Muscle layer of duodenum (tissue), 2 donors: ENCODE results near the gene ARL14.
A peak's percentile ranks its signal among the peaks of the same experiment; 100 is the strongest.

Experiments used
- H3K27ac ChIP-seq: one replicate; pipeline ENCODE4 v1.7.0; 2013; ENCODE audit warnings: mild to moderate bottlenecking, low read length
- H3K27me3 ChIP-seq: one replicate; pipeline ENCODE4 v1.7.0; 2013; ENCODE audit warnings: low read depth, mild to moderate bottlenecking, control low read depth, low read length
- H3K36me3 ChIP-seq, 2 donors: one replicate each; pipeline ENCODE4 v1.7.0; 2013; ENCODE audit warnings: low read length in 2 of 2, control low read depth in 1 of 2, mild to moderate bottlenecking in 1 of 2; ENCODE audit not compliant: insufficient read depth in 2 of 2, control insufficient read depth in 1 of 2
- H3K4me1 ChIP-seq, 2 donors: one replicate each; pipeline ENCODE4 v1.7.0; 2013; ENCODE audit warnings: low read length in 2 of 2, mild to moderate bottlenecking in 2 of 2, control low read depth in 1 of 2, moderate library complexity in 1 of 2; ENCODE audit not compliant: insufficient read depth in 2 of 2, control insufficient read depth in 1 of 2
- H3K4me3 ChIP-seq, 2 donors: one replicate each; pipeline ENCODE4 v1.7.0; 2013; ENCODE audit warnings: low read length in 2 of 2, low read depth in 1 of 2, mild to moderate bottlenecking in 1 of 2
- H3K9me3 ChIP-seq, 2 donors: one replicate each; pipeline ENCODE4 v1.7.0; 2013; ENCODE audit warnings: low read length in 2 of 2, control low read depth in 1 of 2, mild to moderate bottlenecking in 1 of 2; ENCODE audit not compliant: control insufficient read depth in 1 of 2
- donor health status: healthy.

ARL14 gene

DNA sequence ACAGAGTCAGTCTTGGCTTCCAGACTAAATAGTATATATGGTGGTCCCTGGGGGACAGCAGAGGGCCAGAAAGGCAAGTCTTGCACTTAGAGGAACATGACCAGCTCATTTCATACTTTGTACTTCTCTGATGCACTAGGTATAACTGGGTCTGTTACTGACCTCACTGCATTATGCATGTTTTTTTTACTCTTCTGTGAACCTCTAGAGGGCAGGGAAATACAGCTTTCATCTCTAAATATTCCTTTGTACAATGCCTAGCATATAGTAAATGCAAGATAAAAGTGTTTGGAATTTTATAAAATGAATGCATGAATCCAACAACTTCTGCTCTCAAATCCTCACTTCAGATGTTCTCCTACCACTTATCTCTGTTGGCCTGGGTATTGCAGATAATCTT, 23.4 kb upstream of the ARL14 start:
- Histone ChIP-seq H3K4me3 (no peak overlapping the region), H3K36me3 (no peaks in the 10 kb centered on the region), H3K9me3 (no peaks in the 10 kb centered on the region), H3K4me1 (no peaks in the 10 kb centered on the region), H3K27ac (no peak overlapping the region), H3K27me3 (no peaks in the 10 kb centered on the region)

DNA sequence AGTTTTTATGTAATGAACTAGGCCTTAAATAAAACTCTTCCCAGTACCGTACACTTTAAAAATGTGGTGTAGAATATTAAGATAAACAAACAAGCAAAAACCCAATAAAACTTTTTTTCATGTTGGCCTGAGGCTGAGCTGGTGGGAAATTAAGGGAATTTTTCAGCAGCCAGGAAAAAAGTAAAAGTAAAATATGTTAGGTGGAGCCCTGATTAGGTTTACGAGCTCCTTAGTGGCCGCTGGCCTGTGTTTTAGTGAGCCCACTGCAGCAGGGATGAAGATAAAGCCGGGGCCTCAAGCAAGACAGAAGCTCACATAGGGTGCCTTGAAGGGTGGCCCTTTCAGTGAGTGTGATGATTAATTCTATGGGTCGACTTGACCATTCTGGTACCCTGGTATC, 16.1 kb upstream of the ARL14 start:
- no peak overlapping the region for H3K4me3 ChIP-seq
- H3K27ac ChIP-seq: no peak overlapping the region
- H3K27me3 ChIP-seq: no peaks in the 10 kb centered on the region
- no peaks in the 10 kb centered on the region for H3K9me3 ChIP-seq
- no peaks in the 10 kb centered on the region for H3K36me3 ChIP-seq
- H3K4me1 ChIP-seq: no peaks in the 10 kb centered on the region

DNA sequence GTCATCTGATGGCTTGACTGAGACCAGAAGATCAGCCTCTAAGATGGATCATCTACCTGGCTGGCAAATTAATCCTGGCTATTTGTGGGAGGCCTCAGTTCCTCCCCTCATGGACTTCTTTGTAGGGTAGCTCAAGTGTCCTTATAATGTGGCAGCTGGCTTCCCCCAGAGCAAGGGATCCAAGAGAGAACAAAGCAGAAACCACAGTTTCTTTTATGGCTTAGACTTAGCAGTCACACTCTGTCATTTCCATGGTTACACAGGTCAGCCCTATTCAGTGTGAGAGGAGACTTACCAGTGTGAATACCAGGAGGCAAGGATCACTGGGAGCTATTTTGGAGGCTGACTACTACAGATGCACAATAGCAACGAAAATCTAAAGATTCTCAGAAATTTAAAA, 15.3 kb upstream of the ARL14 start:
- H3K4me1 ChIP-seq: no peaks in the 10 kb centered on the region
- no peak overlapping the region for H3K27ac ChIP-seq
- H3K36me3 ChIP-seq: no peaks in the 10 kb centered on the region
- no peaks in the 10 kb centered on the region for H3K9me3 ChIP-seq
- H3K4me3 ChIP-seq: no peak overlapping the region
- no peaks in the 10 kb centered on the region for H3K27me3 ChIP-seq

DNA sequence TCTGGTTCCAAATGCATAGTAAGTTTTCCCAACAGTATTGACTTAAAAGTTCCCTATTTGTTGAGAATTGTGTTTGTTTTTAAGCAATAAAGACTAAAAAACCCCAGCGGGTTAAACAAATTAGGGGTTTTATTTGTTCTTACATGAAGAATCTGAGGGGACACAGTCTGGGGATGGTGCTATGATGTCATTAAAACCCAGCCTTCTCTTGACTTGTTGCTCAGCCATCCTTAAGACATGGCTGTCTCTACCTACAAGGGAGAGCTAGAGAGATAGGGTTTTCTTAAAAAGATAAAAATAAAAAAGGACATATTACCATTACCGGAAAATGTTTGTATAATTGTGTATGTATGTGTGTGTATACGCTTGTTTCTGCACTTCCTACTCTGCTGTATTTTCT, 11.7 kb upstream of the ARL14 start:
- no peak overlapping the region for H3K27ac ChIP-seq
- no peaks in the 10 kb centered on the region for H3K9me3 ChIP-seq
- H3K4me3 ChIP-seq: no peak overlapping the region
- no peaks in the 10 kb centered on the region for H3K36me3 ChIP-seq
- H3K4me1 ChIP-seq: no peaks in the 10 kb centered on the region
- no peaks in the 10 kb centered on the region for H3K27me3 ChIP-seq

DNA sequence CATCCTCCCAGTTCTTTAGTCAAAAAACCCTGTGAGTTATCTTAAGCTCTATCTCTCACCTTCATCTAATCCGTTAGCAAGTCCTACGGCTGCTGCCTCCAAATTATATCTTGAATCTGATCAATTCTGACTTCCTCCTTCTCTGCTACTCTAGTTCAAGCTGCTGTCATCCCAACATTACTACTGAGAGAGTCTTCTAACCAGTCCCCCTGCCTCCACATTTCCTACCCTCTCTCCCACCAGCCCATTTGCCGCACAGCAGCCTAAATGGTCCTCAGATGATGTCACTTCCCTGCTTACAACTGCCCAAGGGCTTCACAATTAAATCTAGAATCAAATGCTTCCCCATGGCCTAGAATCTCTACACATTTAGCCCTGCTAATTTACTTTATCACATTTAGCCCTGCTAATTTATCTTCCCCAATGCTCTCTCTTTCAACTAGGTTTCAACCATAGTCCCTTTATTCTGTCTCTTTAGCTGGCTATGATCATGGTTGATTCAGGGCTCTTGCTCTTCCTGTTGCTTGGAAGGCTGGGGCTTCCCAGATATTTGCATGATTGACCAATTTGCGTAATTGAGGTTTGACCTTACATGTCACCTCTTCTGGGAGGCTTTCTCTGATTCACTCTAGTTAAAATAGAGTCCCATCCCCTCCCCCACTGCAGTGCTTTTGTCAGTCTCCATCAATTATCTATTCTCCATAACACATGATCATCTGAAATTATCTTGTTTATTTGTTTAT, 11.0 kb upstream of the ARL14 start:
- H3K36me3 ChIP-seq: no peaks in the 10 kb centered on the region
- H3K27me3 ChIP-seq: no peaks in the 10 kb centered on the region
- H3K4me1 ChIP-seq: no peaks in the 10 kb centered on the region
- H3K9me3 ChIP-seq: no peaks in the 10 kb centered on the region
- no peak overlapping the region for H3K27ac ChIP-seq
- H3K4me3 ChIP-seq: no peak overlapping the region

DNA sequence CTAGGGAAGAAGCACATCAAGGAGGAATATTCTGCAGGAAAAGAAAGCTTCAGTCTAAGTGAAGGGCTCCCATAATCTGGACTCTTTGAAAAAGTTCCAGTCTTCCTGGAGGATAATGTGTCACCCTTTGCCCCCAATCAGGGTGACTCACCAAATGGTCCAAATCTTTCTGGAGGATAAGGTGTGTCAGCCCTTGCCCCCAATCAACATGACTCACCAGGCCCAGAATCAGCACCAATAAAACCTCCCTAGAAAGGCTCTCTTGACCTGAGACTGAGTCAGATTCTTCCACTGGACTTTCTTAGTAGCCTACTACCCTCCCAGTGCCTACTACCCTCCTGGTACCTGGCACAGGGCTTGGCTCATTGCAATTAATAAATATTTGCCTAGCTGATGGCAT, 9.5 kb upstream of the ARL14 start:
- H3K36me3 ChIP-seq: no peaks in the 10 kb centered on the region
- no peaks in the 10 kb centered on the region for H3K27me3 ChIP-seq
- no peak overlapping the region for H3K4me3 ChIP-seq
- H3K4me1 ChIP-seq: no peaks in the 10 kb centered on the region
- no peaks in the 10 kb centered on the region for H3K9me3 ChIP-seq
- H3K27ac ChIP-seq: no peak overlapping the region

DNA sequence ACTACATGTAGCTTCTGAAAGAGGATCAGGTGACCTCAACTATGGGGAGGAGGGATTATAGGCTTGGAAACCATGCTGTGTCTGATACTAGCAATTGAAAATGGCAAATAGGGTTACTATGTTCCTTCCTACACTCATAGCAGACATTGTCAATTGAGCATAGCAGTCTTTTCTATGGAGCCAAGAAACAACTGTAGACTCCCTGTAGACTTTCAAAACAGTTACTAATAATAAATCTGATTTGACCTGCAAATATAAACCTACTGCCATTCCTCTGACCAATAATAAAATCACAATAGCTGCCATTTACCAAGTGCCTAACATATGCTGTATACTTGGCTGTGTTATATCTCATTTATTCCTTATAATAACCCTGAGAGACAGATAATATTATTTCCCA, 8.5 kb upstream of the ARL14 start:
- Histone ChIP-seq H3K4me1 (no peaks in the 10 kb centered on the region), H3K27ac (no peak overlapping the region), H3K9me3 (no peaks in the 10 kb centered on the region), H3K36me3 (no peaks in the 10 kb centered on the region), H3K27me3 (no peaks in the 10 kb centered on the region), H3K4me3 (no peak overlapping the region)

DNA sequence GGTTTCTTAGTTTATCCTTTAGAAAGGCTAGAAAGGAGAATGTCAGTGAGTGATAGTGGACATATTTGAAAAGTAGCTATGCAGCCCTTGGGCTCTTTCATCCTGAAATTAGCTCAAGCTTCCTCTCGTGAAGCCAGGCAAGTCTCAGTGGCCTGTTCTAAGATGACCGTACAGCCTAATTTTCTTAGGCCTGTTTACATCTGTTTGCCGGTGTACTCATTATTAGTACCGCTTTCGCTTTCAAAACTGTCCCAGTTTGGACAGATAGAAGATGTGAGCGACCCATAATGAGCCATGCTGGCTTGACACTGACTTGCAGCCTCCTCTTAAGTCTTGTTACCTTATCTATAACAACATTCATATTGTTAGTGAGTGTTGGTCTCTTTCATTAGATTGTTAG, 5.7 kb upstream of the ARL14 start:
- H3K4me3 ChIP-seq: no peak overlapping the region
- H3K27ac ChIP-seq: no peak overlapping the region
- no peaks in the 10 kb centered on the region for H3K27me3 ChIP-seq
- no peaks in the 10 kb centered on the region for H3K4me1 ChIP-seq
- no peaks in the 10 kb centered on the region for H3K9me3 ChIP-seq
- H3K36me3 ChIP-seq: no peaks in the 10 kb centered on the region

DNA sequence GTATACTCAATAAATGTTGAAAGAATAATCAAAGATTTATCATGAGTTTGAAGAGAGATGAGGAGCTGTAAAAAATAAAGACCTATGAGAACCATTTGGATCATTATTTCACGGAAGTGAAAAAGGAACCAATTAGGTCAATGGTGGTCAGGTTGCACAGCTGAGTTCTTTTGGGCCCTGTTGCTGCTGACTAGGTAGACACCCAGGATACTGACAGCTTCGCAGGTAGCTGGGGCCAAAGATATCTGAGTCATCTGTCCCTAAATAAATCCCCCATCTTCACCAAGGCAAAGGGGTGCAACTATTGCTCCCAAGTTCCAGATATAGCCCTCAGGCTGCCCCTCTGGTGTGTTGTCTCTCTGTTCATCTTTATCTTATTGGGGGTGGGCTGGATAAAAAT, 5.0 kb upstream of the ARL14 start:
- H3K27ac ChIP-seq: no peak overlapping the region
- no peaks in the 10 kb centered on the region for H3K36me3 ChIP-seq
- no peaks in the 10 kb centered on the region for H3K27me3 ChIP-seq
- H3K4me3 ChIP-seq: no peak overlapping the region
- no peaks in the 10 kb centered on the region for H3K9me3 ChIP-seq
- no peaks in the 10 kb centered on the region for H3K4me1 ChIP-seq

DNA sequence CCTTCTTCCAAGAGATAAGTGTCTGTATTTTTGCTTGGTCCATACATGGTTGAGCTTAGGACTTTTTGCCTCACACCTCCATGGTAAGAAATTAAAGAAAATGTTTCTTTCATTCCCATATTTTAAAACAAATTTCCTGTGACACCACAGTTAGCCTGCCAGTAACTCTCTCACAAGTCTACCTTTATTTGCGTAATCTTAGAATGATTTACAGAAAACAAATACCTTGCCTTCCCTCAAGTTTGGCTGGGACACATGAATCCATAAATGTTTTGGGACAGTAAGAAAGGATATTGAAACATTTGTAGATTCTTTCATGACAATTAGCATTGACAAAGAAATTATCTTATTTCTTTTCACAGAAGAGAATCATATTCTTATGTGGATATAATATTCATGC, 3.8 kb upstream of the ARL14 start:
- H3K4me3 ChIP-seq: no peak overlapping the region
- H3K4me1 ChIP-seq: no peaks in the 10 kb centered on the region
- no peaks in the 10 kb centered on the region for H3K9me3 ChIP-seq
- no peaks in the 10 kb centered on the region for H3K27me3 ChIP-seq
- H3K36me3 ChIP-seq: no peaks in the 10 kb centered on the region
- no peak overlapping the region for H3K27ac ChIP-seq

DNA sequence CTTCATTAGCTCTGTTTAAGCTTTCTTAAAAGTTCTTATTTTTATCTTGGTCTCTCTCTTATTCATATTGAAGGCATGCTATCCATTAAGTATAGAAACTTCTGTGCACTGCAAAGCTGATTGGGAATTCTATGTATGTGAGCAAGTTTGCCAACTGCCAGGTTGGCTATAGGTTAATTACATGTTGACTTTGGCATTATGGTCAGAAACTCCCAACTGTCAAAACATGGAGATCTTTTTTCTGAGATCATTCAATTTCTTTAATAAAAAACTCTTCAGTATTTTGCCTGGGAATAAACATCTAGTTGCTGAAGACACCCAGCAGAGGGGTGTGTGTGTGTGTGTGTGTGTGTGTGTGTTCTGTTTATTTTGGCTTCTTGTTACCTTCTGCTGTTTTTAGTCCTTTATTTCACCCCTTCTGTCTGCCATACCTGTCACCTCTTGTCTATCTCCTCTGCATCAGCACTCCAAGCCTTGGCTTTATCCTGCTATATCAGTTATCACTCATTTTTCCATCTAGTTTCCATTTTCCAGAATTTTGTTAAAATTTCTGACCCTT, 1.3 kb upstream of the ARL14 start:
- H3K27ac ChIP-seq: no peak overlapping the region
- H3K9me3 ChIP-seq: no peaks in the 10 kb centered on the region
- H3K4me1 ChIP-seq: no peaks in the 10 kb centered on the region
- H3K27me3 ChIP-seq: no peaks in the 10 kb centered on the region
- no peaks in the 10 kb centered on the region for H3K36me3 ChIP-seq
- H3K4me3 ChIP-seq: no peak overlapping the region

DNA sequence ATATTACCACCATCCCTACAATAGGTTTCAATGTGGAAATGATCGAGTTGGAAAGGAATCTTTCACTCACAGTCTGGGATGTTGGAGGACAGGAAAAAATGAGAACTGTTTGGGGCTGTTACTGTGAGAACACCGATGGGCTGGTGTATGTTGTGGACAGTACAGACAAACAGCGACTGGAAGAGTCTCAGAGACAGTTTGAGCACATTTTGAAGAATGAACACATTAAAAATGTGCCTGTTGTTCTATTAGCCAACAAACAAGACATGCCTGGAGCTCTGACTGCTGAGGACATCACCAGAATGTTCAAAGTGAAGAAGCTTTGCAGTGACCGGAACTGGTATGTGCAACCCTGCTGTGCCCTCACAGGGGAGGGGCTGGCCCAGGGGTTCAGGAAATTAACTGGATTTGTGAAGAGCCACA, 510 bp downstream of the ARL14 start:
- Histone ChIP-seq H3K27me3 (no peaks in the 10 kb centered on the region), H3K27ac (peak overlapping the region; percentile 83), H3K36me3 (no peaks in the 10 kb centered on the region), H3K9me3 (no peaks in the 10 kb centered on the region), H3K4me1 (no peaks in the 10 kb centered on the region), H3K4me3 (peak overlapping the region in 1 of 2 donors; percentile 52)
